Stimulated activated CD4-positive, alpha-beta T cell treated with anti-CD3 and anti-CD28 coated beads, Interleukin-4, amount 100 ng/mL, for 24 hours (primary cell): ENCODE measurements around the gene OSR1.

Experiments used
- DNase-seq: peaks from one replicate; pipeline ENCODE4 v3.0.0-alpha.2; 2020

The OSR1 gene

DNA sequence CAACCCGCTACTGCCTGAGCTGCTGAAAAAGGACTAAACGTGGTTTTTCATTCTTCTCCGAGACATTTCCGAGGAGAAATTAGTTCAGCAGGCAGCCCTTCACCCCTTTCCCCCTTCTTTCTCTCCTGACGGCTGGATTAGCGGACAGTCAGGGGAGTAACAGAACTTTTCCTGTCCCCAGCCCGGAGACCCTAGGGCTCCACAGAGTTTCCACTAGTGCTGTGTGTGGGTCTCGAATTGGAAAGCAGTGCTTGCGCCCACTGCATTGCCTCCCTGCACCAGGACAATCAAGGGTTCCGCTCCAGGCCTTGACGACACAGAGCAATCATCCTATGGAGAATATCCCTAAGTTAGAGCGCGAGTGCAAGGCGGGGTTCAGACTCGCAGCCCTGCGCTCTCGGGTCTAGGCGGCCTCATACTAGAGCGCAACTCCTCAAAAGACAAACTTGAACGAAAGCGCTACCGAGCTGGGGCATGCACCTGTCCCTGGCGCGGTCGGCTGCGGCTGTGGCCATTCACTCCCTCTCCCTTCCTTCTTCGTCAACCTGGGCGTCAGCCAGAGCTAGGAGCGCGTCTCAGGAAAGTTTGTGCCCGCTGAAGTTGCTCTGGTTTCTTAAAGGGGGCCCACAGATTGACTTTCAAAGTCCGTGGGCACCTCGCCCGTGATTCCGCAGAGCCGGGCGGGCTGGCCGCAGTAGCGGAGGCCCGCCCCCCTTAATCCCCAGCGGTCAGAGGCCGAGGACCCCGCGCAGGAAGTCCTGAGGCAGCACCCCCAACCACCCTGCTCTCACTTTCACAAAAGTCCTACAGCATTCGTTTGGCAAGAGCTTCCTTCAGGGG is 801 bp downstream of the OSR1 start:
- DNase-seq: no peak

DNA sequence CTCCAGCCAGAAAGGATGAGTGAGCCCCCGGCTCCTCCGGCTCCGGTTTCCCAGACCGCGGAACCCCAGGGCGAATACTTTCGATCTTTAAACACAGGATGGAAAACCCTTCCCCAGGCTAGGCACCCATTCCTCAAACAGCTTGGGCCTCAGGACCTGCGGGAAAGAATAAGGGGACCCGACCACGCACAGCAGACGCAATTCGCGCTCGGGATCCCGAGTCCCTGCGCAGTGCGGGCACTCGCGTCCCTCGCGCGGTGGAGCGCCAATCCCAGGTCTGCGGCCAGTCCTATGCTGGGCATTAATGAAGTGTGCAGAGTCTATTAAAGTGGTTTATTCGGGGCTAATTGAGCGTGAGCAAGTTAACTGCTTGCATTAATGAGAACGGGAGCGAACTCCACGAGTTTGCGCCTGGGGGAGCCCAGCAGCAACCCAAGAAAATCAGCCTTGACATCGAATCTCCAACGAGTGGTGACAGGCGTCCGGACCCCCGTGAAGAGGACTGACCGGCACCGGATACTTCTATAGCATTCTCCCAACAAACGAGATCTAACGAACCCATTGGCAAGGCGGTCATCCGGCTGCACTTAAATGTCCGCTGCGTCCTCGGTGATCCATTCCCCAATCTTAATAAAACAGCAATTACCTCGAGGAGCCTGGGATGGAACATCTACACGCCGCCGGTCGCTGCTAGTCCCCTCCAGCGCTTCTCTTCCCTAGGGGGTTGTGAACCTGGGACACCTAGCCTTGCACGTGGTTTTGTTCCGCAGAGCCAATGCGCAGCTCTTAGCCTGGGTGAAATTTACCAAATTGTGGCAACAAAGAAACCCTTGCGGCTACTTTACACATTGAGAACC is 1.6 kb downstream of the OSR1 start:
- DNase-seq: no peak

DNA sequence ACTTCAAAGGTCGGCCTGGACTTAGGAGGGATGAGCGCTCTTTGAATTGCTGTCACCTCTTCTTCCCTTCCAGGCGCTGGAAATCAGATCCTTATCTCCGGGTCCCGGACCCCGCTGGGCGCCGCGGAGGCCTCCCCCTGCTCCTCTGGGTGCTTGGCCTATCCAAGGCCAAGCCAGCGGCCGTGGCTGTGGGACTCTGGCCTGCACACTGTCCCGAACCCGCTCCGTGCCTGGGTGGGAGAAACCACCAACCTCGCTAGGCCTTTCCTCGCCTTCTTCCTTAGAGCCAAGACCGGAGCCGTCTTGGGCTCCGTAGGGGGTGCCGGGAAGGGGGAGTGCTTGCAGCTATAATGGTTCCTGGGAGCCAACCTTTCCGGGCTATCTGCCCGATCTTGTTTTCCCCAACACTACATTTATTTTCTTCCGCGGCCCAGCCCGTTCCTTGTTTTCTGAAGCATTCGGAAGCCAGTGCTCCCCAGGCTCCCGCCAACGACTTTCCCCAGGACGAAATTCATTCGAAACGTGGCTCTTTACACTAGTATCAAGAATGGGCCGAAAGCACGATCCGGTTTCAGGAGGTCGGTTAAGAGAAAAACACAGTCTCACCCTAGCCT is 2.4 kb downstream of the OSR1 start:
- no peak for DNase-seq

DNA sequence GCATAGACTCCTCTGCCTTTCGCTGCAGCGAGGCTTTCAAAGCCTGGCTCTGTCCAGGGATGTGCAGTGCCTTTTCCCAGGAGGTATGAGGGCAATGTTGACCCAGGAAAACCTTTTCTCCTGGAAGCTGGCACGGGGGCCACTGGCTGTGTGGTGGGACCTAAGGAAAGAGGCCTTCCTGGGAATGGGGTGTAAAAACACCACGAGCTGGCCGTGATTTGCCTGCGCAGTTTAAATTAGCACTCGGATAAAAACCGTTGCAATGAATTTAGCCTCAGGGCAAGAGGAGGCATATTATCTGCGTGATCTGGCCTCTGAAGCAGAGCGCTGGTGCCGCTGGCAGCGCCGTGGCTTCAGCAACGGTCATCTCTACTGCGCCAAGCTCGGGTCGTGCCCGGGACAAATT is 3.0 kb downstream of the OSR1 start:
- no peak for DNase-seq

DNA sequence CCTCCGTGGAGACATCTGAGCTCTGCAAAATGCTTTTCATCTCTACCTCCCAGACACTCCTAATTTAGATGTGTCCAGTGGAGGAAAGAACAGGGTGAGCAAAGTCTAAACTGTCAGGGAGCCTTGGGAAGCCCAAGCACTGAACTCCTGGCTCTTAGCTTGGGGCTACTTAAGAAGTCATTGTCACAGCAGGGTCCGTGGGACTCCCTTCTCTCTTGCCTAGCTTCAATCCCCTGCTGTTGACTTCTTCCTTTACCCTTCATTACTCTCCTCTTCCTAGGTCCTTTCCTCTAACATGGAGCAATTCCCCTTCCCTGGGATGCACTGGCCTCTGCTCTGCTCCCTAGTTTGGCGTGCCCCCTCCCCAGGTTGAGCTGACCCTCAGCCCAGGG is 3.4 kb downstream of the OSR1 start:
- no peak for DNase-seq

DNA sequence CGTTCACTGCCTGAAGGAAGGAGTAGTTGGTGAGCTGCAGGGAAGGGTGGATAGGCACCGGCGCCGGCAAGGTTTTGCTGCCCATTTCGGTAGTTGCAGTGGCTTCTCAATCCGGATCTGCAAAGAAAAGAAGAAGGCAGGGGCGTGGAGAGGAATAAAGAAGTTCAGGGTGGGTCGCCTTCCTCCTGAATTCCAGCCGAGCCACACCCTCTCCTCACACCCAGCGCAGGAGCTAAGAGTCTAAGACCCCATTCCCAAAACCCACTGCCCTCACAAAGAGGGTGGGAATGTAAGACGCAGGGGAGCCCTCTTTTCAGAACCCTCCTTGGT is 4.7 kb downstream of the OSR1 start:
- DNase-seq: no peak

DNA sequence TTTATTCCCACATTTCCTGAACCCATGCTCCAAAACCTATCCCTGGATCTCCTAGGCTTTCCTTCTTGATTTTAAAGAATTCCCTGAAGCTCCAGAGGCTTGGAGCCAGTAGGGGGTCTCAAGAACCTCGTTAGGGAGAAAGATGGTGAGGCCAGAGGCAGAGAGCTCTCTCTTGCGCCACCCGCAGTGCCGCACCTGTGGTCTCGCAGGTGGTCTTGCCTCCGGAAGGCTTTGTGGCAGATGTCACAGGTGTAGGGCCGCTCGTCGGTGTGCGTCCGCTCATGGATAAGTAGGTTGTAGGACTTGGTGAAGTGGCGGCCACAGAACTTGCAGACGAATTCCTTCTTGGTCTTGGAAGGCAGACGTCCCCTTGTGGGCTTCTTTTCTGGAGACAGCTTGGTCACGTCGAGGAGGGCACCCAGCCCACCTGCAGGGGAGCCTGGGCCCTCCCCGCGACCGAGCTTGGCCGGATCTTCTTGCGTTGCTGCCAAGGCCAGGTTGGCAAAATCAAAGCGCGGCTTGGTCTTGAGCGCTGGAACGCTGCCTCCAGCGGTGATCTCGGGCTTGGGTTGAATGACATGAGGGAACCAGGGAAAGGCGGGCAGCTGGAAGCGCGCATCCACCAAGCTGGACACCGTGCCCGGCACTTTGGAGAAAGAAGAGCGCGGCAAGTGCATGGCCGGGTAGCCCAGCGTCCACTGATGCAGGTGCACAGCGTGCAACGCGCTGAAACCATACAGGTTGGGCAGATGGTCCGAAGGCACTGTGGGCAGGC is 5.3 kb downstream of the OSR1 start:
- no peak for DNase-seq

DNA sequence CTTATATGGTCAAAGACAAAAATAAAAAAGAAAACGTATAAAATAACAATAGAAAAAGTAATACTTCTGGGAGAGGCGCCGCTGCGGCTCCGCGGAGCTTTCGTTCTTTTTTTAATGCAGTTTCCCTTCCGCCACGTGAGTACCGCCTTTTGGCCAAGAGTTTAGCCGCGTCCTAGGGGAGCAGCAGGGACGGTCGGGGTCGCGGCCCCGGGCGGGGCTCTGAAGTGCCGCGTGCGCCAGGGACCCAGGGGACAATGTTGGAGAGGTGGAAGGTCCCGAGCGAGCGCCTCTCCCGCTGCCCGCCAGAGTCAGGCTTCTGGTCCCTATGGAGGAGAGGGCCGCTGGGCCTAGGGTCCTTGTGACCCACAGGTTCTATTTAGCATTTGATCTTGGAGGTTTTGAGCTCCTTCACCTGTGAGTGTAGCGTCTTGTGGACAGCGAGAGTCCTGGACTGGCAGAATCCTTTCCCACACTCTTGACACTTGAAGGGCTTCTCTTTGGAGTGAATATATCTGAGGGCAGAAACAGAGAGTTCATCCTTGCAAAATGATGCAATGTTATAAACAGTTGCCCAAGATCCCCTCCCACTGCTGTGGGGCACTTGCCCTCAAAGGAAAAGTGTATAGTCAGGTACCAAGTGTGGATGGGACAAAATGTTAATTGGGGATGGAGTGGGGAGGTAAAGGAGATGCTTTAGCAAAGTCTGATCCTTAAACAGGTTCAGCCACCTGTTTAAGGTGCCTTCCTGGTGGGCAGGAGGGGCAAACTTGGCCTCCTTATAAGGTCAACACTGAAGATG is 6.3 kb downstream of the OSR1 start:
- DNase-seq: no peak

DNA sequence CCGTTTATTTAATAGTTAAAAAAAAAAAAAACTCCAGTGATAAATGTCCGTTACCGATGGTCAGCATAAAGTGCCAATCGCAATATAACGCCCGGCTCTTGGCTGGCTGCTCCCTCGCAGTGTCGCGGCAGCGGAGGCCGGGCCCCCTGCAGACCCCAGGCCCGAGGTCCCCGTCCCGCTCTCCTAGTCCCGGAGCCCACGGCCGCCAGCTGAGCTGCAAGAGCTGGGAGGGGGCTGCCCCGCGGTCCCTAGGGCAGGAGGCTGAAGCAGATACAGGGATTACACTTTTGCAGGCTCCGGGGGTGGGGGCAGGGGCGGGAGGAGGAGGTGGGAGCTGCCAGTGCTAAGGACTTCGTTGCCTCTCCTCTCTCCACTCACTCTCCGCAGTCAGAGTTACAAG is 6.9 kb downstream of the OSR1 start:
- DNase-seq: no peak

DNA sequence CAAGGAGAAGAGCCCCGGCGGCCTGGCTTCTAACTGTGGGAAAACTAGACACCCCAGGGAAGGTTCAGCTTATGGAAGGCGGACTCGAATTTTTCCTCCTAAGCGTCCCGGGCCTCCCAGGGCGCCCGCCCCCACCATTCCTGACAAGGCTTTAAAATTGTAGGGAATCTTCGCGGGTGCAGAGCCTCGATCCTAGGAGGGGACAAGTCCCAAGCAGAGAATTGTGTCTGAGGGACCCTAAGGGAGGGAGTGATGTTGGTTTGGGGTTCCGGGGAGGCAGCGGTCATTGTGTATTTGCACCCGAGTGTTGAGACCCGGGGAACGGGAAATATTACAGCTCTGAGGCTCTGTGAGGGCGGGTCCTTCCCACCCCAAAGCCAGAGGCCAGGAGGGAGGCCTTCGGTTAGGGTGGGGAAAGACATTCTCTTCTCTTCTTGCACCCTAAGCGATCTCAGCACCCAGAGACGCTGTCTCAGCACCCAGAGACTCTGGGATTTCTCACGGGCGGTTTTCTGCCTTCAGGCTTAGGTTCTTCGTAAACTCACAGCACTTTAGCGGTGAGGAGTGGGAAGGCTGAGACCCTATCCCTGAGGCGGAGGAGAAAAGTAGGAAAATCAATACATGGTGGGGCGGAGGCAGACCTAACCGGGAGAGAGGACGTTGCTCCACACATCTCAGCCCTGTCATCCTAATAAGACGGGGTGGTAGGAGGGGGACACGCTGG is 7.6 kb downstream of the OSR1 start:
- DNase-seq: no peak

DNA sequence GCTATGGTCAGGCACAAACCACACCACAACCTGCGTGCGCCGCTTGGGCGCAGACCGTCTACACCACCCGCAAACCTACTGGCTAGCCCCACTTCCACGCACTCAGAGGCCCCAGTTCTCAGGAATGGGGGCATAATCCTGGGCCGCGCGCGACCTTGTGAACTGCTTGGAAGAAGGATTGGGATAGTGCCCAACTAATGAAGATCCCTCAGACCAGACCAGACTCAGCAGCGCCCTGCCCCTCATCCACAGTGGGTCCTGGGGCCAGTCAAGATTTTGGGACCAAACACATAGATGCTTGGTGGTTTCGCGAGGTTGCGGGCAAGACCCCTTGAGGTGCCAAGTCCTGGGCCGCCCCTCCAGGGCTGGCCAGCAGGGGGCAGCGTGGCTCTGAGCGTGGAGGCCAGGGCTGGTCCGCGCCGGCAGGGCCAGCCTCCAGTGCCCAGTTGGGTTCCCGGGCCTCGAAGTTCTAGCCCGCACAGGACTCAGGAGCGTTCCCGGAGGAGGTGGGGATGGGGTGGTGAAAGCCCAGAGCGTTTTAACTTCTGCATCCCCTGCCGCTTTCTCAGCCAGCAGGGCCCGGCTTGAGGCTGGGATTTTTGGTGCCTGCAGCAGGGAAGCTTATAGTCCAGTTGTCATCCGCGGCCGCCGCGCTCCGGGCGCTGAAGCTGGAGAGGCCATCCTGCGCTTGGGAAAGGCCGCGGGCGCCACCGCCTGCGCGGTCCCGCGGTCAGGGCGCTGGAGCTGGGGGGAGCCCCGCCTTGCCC is 8.3 kb downstream of the OSR1 start:
- peak; percentile 48 for DNase-seq

DNA sequence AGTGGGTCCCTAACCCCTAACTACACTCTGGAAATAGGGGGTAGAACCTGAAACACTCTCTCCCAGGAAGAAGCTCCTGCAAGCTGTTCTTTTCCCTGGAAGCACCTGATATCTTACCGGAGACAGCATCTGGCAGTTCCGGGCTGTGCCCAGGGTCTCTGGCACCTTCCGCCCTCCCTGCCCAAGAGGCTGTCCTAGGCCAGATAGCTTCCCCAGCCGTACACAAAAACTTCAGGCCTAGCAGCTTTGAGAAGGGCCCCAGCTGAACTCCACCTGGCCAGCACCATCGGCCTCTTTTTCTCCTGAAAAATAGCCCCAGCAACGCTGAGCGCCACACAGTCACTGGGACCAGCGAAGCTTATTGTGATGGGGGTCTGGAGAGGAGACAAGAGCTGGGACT is 9.7 kb downstream of the OSR1 start:
- no peak for DNase-seq

DNA sequence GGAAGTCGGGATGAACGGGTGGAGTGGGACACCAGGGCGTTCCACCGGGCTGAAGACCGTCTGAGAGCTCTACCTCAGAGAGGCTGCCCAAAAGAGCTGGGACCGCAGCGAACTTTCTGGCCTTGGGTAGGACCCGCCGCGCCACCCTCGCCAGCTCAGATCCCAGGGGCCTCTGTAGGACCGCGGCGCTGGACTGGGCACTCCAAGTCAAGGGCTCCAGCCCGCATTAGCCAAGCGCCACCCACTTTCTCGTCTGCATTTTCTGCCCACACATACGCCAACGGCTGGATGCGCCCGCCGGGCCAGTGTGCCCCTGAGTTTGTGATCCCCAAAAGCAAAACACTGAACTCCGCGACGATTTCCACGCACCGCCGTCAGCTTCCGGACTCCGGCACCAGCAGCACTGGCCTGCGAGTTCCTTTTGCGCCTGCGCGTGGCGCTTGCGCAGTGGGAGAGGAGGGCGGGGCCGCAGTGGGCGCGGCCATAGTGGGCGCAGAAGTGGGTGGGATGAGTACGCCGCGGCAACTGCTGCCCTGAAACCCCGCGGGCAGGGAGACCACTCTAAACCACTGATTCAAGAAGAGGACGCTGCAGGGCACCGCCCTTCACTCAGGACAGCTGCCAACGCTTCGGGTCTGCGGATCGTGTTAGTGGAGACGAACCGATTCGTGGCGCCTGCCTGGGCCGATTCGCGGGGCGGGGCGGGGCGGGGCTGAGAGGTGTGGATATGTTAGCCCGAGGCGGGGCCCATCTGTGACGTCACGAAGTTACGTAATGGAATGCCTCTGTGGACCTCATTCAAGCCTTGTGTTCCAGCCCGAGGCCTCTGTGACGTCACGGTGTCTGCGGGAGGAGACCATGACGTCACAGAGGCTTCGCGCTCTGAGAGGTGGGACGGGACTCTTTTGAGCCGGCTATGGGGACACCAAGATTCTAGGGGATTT is 10.5 kb downstream of the OSR1 start:
- peak; percentile 91 for DNase-seq

DNA sequence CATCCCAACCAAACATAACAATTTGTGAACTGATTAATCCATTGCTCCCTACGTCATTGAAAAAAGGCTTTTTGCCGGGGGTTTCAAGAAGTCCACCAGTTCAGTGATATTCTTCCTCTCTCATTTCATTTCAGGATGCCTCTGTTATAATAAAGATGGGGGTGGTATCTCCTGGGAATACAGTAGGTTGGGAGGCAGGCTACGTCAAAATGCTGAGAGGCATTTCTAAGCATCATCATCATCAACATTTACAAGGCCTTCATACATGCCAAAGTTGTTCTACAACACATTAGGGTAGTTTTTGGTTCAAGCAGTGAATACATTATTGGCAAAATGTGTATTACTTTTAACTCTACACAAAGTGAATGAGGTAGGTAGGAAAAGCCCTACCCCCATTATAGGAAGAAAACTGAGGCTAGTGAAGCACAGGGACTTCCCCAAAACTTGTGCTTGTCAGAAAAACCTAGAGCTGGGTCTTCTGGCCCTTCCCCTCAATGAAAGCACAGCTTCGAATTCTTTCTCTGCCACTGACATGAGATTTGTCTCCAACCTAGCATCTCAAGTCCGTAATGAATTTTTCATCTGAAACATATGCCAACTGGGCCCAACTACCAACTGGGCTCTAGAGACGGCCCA is 11.3 kb downstream of the OSR1 start:
- no peak for DNase-seq

DNA sequence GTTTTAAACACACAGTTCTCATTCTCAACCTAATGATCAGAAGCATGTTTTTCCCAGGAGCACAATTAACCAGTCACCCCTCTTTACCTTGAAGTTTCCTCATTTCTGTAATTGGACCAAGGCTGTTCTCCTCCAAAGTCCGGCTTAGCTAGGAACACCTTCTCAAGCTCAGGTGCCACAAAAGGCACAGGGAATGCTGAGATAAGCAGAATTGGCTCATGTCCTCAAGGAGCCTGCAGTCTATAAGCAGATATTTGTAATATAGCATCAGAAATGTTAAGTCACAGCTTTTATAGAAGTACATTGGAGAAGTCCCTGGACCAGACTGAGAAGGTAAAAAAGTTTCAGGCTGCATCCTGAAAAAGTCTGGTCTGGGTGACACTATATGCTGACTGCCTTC is 20.7 kb downstream of the OSR1 start:
- no peak for DNase-seq

DNA sequence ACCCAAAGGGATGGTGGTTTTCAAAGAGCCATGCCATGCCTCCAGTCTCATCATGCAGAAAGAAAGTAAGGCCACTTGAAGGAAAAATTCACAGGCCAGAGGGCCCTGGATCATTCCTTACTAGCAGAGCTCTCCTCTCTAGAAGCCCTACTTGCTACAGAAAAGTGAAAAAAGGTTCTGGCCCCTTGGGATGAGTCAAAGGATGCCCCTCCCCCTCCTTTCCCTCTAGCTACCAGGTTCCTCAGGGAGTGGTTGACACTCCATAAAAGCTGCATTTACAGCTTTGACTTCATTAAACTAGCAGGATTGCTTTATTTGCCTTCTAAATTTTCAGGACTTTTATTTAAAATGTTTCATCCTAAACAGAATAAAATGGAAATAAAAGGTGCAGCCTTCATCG is 21.2 kb downstream of the OSR1 start:
- DNase-seq: no peak

DNA sequence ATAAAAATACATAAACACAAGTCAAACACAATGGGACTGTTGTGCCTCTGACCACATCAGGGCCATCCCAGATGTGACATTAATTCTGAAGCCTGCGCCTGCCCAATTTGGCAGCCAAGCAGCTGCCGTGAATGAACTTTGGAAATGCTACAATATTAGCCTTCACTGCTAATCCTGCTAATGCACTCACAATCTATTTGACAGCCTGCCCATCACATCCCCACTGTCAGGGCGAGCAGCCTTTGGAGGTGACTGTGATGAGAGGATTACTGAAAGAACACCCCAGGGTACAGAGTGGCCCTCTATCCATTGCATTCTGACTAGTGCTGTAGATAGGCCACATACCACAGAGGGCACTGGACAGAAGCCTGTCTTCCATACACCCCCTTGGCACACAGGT is 21.6 kb downstream of the OSR1 start:
- no peak for DNase-seq

DNA sequence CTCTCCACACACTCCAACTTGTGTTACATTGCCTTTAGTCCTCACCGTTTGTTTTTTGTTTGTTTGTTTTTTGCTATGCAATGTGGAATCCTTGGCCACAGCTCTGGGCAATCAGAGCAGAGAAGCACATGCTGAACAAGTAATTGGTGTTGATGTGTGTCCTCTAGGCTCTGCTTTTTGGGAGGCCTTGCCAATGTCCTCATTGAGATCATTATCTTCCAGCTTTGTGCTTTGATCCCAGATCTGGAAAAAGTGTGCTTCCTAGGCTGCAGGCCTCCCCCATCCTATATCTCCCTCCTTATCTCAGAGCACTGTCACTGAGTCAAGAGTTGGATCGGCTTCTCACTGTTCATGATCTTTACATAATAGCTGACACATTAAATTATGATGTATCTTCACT is 25.9 kb downstream of the OSR1 start:
- DNase-seq: no peak

DNA sequence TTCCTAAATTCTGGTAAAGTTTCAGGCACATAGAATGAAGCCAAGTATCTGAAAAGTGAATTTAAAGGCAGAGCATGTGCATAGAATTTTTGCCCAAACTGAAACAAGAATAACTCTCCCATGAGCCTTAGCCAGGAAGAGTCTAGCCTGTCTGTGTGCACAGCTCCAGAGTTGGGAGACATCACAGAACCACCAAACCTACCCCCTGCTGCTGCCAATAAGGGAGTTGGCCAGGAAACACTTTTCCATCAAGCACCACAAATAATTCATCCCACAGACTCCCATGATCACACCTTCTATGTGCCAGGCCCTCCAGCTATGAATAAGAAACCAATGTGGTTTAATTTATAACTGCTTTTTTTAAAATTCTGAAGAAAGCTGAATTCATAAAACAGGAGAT is 27.0 kb downstream of the OSR1 start:
- no peak for DNase-seq
